Cardiac fibroblast (primary cell): ENCODE measurements around the gene OR1I1.

Source experiments
- DNase-seq, 2 donors: peaks; one replicate each; pipeline versions ENCODE4 v3.0.0 to v3.0.0-alpha.2; 2010; ENCODE audit warnings: low read depth in 2 of 2
- H3K4me3 ChIP-seq, 2 donors: replicated peaks in 1 of 2; 1 replicate in 1 of 2; 2 replicates in 1 of 2; pipeline ENCODE4 v1.5.1; 2011; ENCODE audit warnings: low read depth in 2 of 2, low read length in 2 of 2, mild to moderate bottlenecking in 2 of 2, moderate library complexity in 1 of 2
- TF ChIP-seq, protein P1 (sequence below): IDR thresholded peaks from one replicate; pipeline ENCODE4 v1.5.1; 2011; ENCODE audit warnings: low read depth, mild to moderate bottlenecking, low read length, inconsistent platforms

Gene OR1I1

GRCh38 chr19:15118248-15118647 lies 36.2 kb downstream of the OR1I1 start:
- no peak overlapping the region for H3K4me3 ChIP-seq
- TF ChIP-seq, protein P1, sequence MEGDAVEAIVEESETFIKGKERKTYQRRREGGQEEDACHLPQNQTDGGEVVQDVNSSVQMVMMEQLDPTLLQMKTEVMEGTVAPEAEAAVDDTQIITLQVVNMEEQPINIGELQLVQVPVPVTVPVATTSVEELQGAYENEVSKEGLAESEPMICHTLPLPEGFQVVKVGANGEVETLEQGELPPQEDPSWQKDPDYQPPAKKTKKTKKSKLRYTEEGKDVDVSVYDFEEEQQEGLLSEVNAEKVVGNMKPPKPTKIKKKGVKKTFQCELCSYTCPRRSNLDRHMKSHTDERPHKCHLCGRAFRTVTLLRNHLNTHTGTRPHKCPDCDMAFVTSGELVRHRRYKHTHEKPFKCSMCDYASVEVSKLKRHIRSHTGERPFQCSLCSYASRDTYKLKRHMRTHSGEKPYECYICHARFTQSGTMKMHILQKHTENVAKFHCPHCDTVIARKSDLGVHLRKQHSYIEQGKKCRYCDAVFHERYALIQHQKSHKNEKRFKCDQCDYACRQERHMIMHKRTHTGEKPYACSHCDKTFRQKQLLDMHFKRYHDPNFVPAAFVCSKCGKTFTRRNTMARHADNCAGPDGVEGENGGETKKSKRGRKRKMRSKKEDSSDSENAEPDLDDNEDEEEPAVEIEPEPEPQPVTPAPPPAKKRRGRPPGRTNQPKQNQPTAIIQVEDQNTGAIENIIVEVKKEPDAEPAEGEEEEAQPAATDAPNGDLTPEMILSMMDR = no peak
- DNase-seq = no peak

- no peak for DNase-seq
- TF ChIP-seq, protein P1 = no peak
- H3K4me3 ChIP-seq = no peak overlapping the region
Measured at GRCh38 chr19:15118789-15119494, 36.9 kb downstream of the OR1I1 start.

- TF ChIP-seq, protein P1 = no peak
- DNase-seq = no peak
Measured at GRCh38 chr19:15120135-15121026, 38.4 kb downstream of the OR1I1 start.

DNA sequence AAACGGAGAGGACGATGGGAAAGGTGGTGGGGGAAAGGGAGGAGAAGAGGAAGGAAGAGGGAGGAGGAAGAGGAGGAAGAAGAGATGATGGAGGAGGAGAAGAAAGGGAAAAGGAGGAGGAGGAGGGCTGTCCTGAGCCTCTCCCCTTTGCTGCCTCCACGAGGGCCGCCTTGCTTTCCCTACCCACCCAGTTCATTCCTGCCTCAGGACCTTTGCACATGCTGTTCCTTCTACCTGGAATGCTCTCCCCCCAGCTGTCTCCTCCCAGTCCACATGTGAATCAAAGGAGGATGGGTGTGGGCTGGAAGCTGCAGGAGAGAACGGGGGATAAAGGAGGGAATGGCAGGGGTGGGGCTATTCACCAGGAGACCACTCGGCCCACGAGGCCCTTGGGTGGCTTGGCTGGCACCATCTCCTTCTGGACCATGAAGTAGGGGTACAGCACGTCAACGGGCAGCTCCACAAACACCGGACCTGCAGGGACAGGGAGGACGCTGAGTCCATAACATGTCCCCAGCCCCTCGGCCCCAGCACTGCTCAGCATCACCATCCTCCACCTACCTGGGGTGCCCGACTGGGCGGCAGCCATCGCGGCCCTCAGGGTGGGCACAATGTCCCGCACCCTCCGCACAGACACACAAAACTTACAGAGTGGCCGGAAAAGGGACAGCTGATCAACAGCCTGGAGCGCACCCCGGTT lies 40.5 kb downstream of the OR1I1 start:
- no peak for DNase-seq
- H3K4me3 ChIP-seq = no peak overlapping the region
- TF ChIP-seq, protein P1 = no peak

More at GRCh38 chr19:15120135-15121026, 38.4 kb downstream of the OR1I1 start:
- H3K4me3 ChIP-seq = no peak overlapping the region

DNA sequence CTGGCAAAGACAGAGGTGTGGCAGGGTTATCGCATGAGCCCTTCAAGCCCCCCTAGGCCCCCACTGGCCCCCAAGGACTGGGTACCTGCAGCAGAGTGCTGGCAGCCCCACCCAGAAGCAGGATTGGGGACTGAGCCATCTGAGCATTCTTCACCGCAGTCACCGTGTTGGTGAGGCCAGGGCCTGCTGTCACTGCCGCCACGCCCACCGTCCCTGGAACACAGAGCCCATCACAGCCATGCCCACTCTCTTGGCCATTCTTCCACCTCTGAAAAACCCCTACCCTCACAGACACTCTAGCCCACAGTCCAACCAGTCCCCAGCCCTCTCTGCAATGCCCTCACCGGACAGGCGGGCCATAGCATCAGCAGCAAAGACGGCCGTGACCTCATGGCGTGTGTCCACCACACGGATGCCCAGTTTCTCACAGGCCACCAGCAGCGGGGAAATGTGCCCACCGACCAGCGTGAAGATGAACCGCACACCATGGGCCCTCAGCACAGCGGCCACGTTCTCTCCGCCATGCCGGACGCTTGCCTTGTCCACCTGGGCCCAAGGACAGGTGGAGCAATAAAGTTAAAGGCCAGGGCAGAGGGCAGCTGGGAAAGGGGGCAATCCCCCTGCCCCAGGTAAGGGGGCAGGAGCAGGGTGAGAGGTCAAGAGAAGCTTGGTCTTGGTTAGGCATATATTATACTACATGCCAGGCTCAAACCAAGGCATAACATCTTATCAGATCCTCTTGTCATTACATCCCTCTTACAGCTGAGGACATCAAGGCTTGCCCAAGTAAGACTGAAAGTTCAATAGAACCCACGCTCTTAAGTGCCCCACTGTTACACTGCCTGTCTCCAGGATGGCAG lies 41.2 kb downstream of the OR1I1 start:
- DNase-seq = no peak
- no peak overlapping the region for H3K4me3 ChIP-seq
- TF ChIP-seq, protein P1 = no peak

DNA sequence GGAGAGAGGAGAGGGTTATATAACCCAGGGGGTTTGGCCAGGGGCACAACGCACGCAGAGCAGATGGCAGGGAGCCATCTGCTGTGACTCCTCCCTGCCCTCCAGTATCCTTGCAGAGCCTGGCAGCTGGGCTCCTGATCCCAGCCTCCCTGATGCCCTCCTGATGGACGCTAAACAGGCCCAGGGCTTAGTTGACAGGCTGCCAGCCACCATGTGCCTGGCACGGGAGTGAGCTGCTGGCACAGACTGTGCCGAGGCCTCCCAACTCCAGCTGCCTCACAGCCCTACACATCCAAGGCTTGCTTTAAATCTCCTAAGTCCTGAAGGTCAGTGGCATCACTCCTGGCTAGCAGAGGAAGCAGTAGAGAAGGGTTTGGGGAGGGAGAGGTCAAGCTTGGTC lies 41.9 kb downstream of the OR1I1 start:
- H3K4me3 ChIP-seq = peak overlapping the region in 1 of 2 donors; percentile 92
- TF ChIP-seq, protein P1 = no peak
- peak in 1 of 2 donors; percentile 55 for DNase-seq
